ENCODE results near the gene DCTN1. TPM values are rescaled to one million over a fixed set of nuclear protein-coding genes. Genes with fewer than 3 reads are reported as not detected.

DCTN1 gene
- total RNA-seq, 4 donors from 2014 or later = 109 to 134 (median 122) TPM

- Histone ChIP-seq H3K27me3 (no peaks in the 10 kb centered on the region), H3K4me1 (peaks cover 3 to 15% (median 10%) of the 10 kb centered on the region in 4 donors), H3K9me3 (no peaks in the 10 kb centered on the region), H3K27ac (no peak overlapping the region), H3K36me3 (no peaks in the 10 kb centered on the region), H3K4me3 (no peak overlapping the region)
- WGBS, 2 donors (ENCODE audit: low coverage in 1 of 2) = 48 to 60% methylated on average over 1 to 8 of the region's 8 CpGs
- no peak for DNase-seq
- intact Hi-C loops (cut with DNase I; ENCODE audit: low total_unique reads) (no loop called here), in situ Hi-C loops (cut with MboI; ENCODE audit: low pct_ligation_motif_present in 1 of 4, low pct_unique_long_range_greater_than_20kb in 1 of 4, low sequenced_read_pairs in 3 of 4) (no loop called here)
- TF ChIP-seq POLR2A (IDR thresholded peaks at IDR 0.05) (no peak), POLR2AphosphoS5 (IDR thresholded peaks at IDR 0.05) (no peak), EP300 (IDR thresholded peaks at IDR 0.05; ENCODE audit: low read depth) (no peak), CTCF (IDR thresholded peaks at IDR 0.05) (no peak)
Observed at GRCh38 chr2:74413001-74413698, 33.0 kb upstream of the DCTN1 start.

GRCh38 chr2:74407682-74408081 is 27.6 kb upstream of the DCTN1 start:
- intact Hi-C loops (cut with DNase I; ENCODE audit: low total_unique reads) = no loop called here
- 70 to 74% methylated on average over 4 to 5 of the region's 5 CpGs for WGBS, 2 donors (ENCODE audit: low coverage in 1 of 2)
- in situ Hi-C loops (cut with MboI; ENCODE audit: low pct_ligation_motif_present in 1 of 4, low pct_unique_long_range_greater_than_20kb in 1 of 4, low sequenced_read_pairs in 3 of 4) = no loop called here

GRCh38 chr2:74406035-74406434 is 25.9 kb upstream of the DCTN1 start:
- Histone ChIP-seq H3K27me3 (no peaks in the 10 kb centered on the region), H3K4me1 (no peaks in the 10 kb centered on the region), H3K27ac (no peak overlapping the region), H3K4me3 (no peak overlapping the region), H3K36me3 (no peaks in the 10 kb centered on the region), H3K9me3 (no peaks in the 10 kb centered on the region)
- intact Hi-C loops (cut with DNase I; ENCODE audit: low total_unique reads) = no loop called here
- in situ Hi-C loops (cut with MboI; ENCODE audit: low pct_ligation_motif_present in 1 of 4, low pct_unique_long_range_greater_than_20kb in 1 of 4, low sequenced_read_pairs in 3 of 4) = no loop called here
- no peak for DNase-seq
- TF ChIP-seq EP300 (IDR thresholded peaks at IDR 0.05; ENCODE audit: low read depth) (no peak), POLR2A (IDR thresholded peaks at IDR 0.05) (no peak), CTCF (IDR thresholded peaks at IDR 0.05) (no peak), POLR2AphosphoS5 (IDR thresholded peaks at IDR 0.05) (no peak)

More at GRCh38 chr2:74407682-74408081, 27.6 kb upstream of the DCTN1 start:
- H3K4me3 ChIP-seq = no peak overlapping the region
- TF ChIP-seq POLR2A (IDR thresholded peaks at IDR 0.05) = no peak
- TF ChIP-seq CTCF (IDR thresholded peaks at IDR 0.05) = no peak
- no peak for TF ChIP-seq POLR2AphosphoS5 (IDR thresholded peaks at IDR 0.05)
- no peak for TF ChIP-seq EP300 (IDR thresholded peaks at IDR 0.05; ENCODE audit: low read depth)
- no peaks in the 10 kb centered on the region for H3K27me3 ChIP-seq
- no peaks in the 10 kb centered on the region for H3K9me3 ChIP-seq
- H3K4me1 ChIP-seq = no peaks in the 10 kb centered on the region
- DNase-seq = no peak
- H3K27ac ChIP-seq = no peak overlapping the region
- H3K36me3 ChIP-seq = no peaks in the 10 kb centered on the region

- in situ Hi-C loops (cut with MboI; ENCODE audit: low pct_ligation_motif_present in 1 of 4, low pct_unique_long_range_greater_than_20kb in 1 of 4, low sequenced_read_pairs in 3 of 4) (no loop called here), intact Hi-C loops (cut with DNase I; ENCODE audit: low total_unique reads) (no loop called here)
- no peaks in the 10 kb centered on the region for H3K27me3 ChIP-seq
- TF ChIP-seq POLR2AphosphoS5 (IDR thresholded peaks at IDR 0.05) (no peak), CTCF (IDR thresholded peaks at IDR 0.05) (no peak), POLR2A (IDR thresholded peaks at IDR 0.05) (no peak), EP300 (IDR thresholded peaks at IDR 0.05; ENCODE audit: low read depth) (no peak)
- 73 to 100% methylated on average over 1 to 2 of the region's 2 CpGs for WGBS, 2 donors (ENCODE audit: low coverage in 1 of 2)
- H3K9me3 ChIP-seq = no peaks in the 10 kb centered on the region
- no peak overlapping the region for H3K27ac ChIP-seq
- H3K36me3 ChIP-seq = no peaks in the 10 kb centered on the region
- no peaks in the 10 kb centered on the region for H3K4me1 ChIP-seq
- no peak for DNase-seq
- no peak overlapping the region for H3K4me3 ChIP-seq
Observed at GRCh38 chr2:74401891-74402290, 21.8 kb upstream of the DCTN1 start.
